ENCODE results near the gene SP9.
"Not testable (repeated sequence)": the region's sequence is repeated elsewhere in the genome, so short reads cannot be mapped to it uniquely, and the experiment has no call there.

Gene SP9

GRCh38 chr2:174350593-174351181 lies 15.9 kb downstream of the SP9 start:
- H3K9me3 ChIP-seq (ENCODE audit: low read depth, low read length): no peaks in the 10 kb centered on the region
- H3K36me3 ChIP-seq (ENCODE audit: insufficient read depth, low read length): peaks cover 9% of the 10 kb centered on the region; the same call in 1 of the 2 replicates
- no peak overlapping the region for H3K9ac ChIP-seq (ENCODE audit: insufficient read length)
- TF ChIP-seq FOXP2 (optimal IDR thresholded peaks at IDR 0.05; ENCODE audit: control extremely low read depth, extremely low read length, insufficient read depth) (no peak), POLR2AphosphoS5 (IDR thresholded peaks at IDR 0.05; ENCODE audit: borderline replicate concordance, low read depth, low read length) (no peak), EZH2 (IDR thresholded peaks at IDR 0.05) (no peak)
- H3K4me3 ChIP-seq: no peak overlapping the region
- DNase-seq (ENCODE audit: low read depth, low spot score): no peak
- H3K27ac ChIP-seq: no peak overlapping the region

GRCh38 chr2:174353004-174353403 lies 18.2 kb downstream of the SP9 start:
- H3K27ac ChIP-seq: no peak overlapping the region
- no peak for DNase-seq (ENCODE audit: low read depth, low spot score)
- TF ChIP-seq FOXP2 (optimal IDR thresholded peaks at IDR 0.05; ENCODE audit: control extremely low read depth, extremely low read length, insufficient read depth) (no peak), EZH2 (IDR thresholded peaks at IDR 0.05) (no peak), POLR2AphosphoS5 (IDR thresholded peaks at IDR 0.05; ENCODE audit: borderline replicate concordance, low read depth, low read length) (no peak)
- H3K36me3 ChIP-seq (ENCODE audit: insufficient read depth, low read length): peaks cover 9% of the 10 kb centered on the region; the same call in 1 of the 2 replicates
- no peaks in the 10 kb centered on the region for H3K9me3 ChIP-seq (ENCODE audit: low read depth, low read length)
- H3K4me3 ChIP-seq: no peak overlapping the region
- H3K9ac ChIP-seq (ENCODE audit: insufficient read length): no peak overlapping the region

GRCh38 chr2:174356347-174356746 lies 21.6 kb downstream of the SP9 start:
- DNase-seq (ENCODE audit: low read depth, low spot score): no peak
- no peaks in the 10 kb centered on the region for H3K9me3 ChIP-seq (ENCODE audit: low read depth, low read length)
- TF ChIP-seq POLR2AphosphoS5 (IDR thresholded peaks at IDR 0.05; ENCODE audit: borderline replicate concordance, low read depth, low read length) (no peak), FOXP2 (optimal IDR thresholded peaks at IDR 0.05; ENCODE audit: control extremely low read depth, extremely low read length, insufficient read depth) (no peak), EZH2 (IDR thresholded peaks at IDR 0.05) (no peak)
- no peaks in the 10 kb centered on the region for H3K36me3 ChIP-seq (ENCODE audit: insufficient read depth, low read length)
- H3K9ac ChIP-seq (ENCODE audit: insufficient read length): no peak overlapping the region
- H3K4me3 ChIP-seq: no peak overlapping the region
- H3K27ac ChIP-seq: no peak overlapping the region

DNA sequence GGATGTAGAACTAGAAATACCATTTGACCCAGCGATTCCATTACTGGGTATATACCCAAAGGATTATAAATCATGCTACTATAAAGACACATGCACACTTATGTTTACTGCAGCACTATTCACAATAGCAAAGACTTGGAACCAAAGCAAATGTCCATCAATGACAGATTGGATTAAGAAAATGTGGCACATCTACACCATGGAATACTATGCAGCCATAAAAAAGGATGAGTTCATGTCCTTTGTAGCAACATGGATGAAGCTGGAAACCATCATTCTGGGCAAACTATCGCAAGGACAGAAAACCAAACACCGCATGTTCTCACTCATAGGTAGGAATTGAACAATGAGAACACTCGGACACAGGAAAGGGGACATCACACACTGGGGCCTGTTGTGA lies 24.9 kb downstream of the SP9 start:
- H3K4me3 ChIP-seq; H3K9me3 ChIP-seq (ENCODE audit: low read depth, low read length); H3K9ac ChIP-seq (ENCODE audit: insufficient read length); H3K27ac ChIP-seq; DNase-seq (ENCODE audit: low read depth, low spot score): not testable (repeated sequence)
- peaks cover 12% of the 10 kb centered on the region; the same call in 1 of the 2 replicates for H3K36me3 ChIP-seq (ENCODE audit: insufficient read depth, low read length)

DNA sequence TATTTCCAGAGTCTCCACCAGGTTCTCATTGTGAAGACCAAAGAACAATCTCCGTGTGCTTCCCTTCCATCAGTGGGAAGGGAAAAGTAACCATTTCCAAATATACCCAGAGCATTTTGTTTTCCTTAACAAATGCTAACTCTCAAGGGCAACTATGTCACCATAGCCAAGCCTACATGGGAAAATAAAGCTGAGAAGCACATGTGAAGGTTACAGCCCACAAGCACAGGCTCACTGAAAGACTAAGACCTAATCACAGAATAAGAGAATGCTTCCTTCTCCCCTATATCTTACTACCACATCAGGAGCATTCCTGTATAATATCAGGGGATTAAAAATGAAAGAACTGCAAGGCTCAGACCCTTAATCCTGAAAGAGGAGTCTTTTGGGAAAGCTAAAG lies 28.2 kb downstream of the SP9 start:
- Histone ChIP-seq H3K9me3 (ENCODE audit: low read depth, low read length) (no peaks in the 10 kb centered on the region), H3K9ac (ENCODE audit: insufficient read length) (no peak overlapping the region), H3K27ac (no peak overlapping the region), H3K36me3 (ENCODE audit: insufficient read depth, low read length) (peaks cover 29% of the 10 kb centered on the region; the same call in 1 of the 2 replicates), H3K4me3 (no peak overlapping the region)
- TF ChIP-seq EZH2 (IDR thresholded peaks at IDR 0.05) (no peak), FOXP2 (optimal IDR thresholded peaks at IDR 0.05; ENCODE audit: control extremely low read depth, extremely low read length, insufficient read depth) (no peak), POLR2AphosphoS5 (IDR thresholded peaks at IDR 0.05; ENCODE audit: borderline replicate concordance, low read depth, low read length) (no peak)
- DNase-seq (ENCODE audit: low read depth, low spot score): no peak

DNA sequence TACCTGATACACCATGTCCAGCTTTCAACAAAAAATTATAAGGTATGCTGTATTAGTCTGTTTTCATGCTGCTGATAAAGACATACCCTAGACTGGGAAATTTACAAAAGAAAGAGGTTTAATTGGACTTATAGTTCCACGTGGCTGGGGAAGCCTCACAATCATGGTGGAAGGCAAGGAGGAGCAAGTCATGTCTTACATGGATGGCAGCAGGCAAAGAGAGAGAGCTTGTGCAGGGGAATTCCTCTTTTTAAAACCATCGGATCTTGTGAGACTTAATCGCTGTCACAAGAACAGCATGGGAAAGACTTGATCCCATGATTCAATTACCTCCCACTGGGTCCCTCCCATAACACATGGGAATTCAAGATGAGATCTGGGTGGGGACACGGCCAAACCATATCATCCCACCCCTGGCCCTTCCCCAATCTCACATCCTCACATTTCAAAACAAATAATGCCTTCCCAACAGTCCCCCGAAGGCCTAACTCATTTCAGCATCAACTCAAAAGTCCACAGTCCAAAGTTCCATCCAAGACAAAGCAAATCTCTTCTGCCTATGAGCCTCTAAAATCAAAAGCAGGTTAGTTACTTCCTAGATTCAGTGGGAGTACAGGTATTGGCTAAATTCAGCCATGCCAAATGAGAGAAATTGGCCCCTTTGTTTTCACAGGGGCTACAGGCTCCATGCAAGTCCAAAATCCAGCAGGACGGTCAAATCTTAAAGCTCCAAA lies 28.9 kb downstream of the SP9 start:
- not testable (repeated sequence) for DNase-seq (ENCODE audit: low read depth, low spot score)

DNA sequence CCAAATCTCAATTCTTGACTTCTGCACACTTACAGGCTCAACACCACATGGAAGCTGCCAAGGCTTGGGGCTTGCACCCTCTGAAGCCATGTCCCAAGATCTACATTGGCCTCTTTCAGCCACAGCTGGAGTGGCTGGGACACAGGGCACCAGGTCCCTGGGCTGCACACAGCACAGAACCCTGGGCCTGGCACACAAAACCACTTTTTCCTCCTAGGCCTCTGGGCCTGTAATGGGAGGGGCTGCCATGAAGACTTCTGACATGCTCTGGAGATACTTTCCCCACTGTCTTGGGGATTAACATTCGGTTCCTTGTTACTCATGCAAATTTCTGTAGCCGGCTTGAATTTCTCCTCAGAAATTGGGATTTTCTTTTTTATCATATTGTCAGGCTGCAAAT lies 29.9 kb downstream of the SP9 start:
- H3K27ac ChIP-seq: no peak overlapping the region
- DNase-seq (ENCODE audit: low read depth, low spot score): no peak
- peaks cover 29% of the 10 kb centered on the region; the same call in 1 of the 2 replicates for H3K36me3 ChIP-seq (ENCODE audit: insufficient read depth, low read length)
- H3K4me3 ChIP-seq: no peak overlapping the region
- TF ChIP-seq POLR2AphosphoS5 (IDR thresholded peaks at IDR 0.05; ENCODE audit: borderline replicate concordance, low read depth, low read length) (no peak), EZH2 (IDR thresholded peaks at IDR 0.05) (no peak), FOXP2 (optimal IDR thresholded peaks at IDR 0.05; ENCODE audit: control extremely low read depth, extremely low read length, insufficient read depth) (no peak)
- H3K9ac ChIP-seq (ENCODE audit: insufficient read length): no peak overlapping the region
- H3K9me3 ChIP-seq (ENCODE audit: low read depth, low read length): no peaks in the 10 kb centered on the region

More for the DNA sequence above, 28.9 kb downstream of the SP9 start:
- not testable (repeated sequence) for H3K27ac ChIP-seq; H3K9me3 ChIP-seq (ENCODE audit: low read depth, low read length); H3K4me3 ChIP-seq; H3K9ac ChIP-seq (ENCODE audit: insufficient read length)
- peaks cover 29% of the 10 kb centered on the region; the same call in 1 of the 2 replicates for H3K36me3 ChIP-seq (ENCODE audit: insufficient read depth, low read length)

- Histone ChIP-seq H3K36me3 (ENCODE audit: insufficient read depth, low read length) (peaks cover 29% of the 10 kb centered on the region; the same call in 1 of the 2 replicates), H3K9ac (ENCODE audit: insufficient read length) (no peak overlapping the region), H3K27ac (no peak overlapping the region), H3K4me3 (no peak overlapping the region), H3K9me3 (ENCODE audit: low read depth, low read length) (no peaks in the 10 kb centered on the region)
- no peak for DNase-seq (ENCODE audit: low read depth, low spot score)
- TF ChIP-seq POLR2AphosphoS5 (IDR thresholded peaks at IDR 0.05; ENCODE audit: borderline replicate concordance, low read depth, low read length) (no peak), FOXP2 (optimal IDR thresholded peaks at IDR 0.05; ENCODE audit: control extremely low read depth, extremely low read length, insufficient read depth) (no peak), EZH2 (IDR thresholded peaks at IDR 0.05) (no peak)
These were observed 30.8 kb downstream of the SP9 start for GRCh38 chr2:174365571-174365970.

- DNase-seq (ENCODE audit: low read depth, low spot score): no peak
- Histone ChIP-seq H3K4me3 (no peak overlapping the region), H3K27ac (no peak overlapping the region), H3K36me3 (ENCODE audit: insufficient read depth, low read length) (peaks cover 26% of the 10 kb centered on the region; the same call in 1 of the 2 replicates), H3K9ac (ENCODE audit: insufficient read length) (no peak overlapping the region), H3K9me3 (ENCODE audit: low read depth, low read length) (no peaks in the 10 kb centered on the region)
- no peak for TF ChIP-seq EZH2 (IDR thresholded peaks at IDR 0.05)
These were observed 33.9 kb downstream of the SP9 start for GRCh38 chr2:174368691-174369090.

Measured in SK-N-MC (cell line).